GM12891 (cell line): ENCODE data around the gene RNF125.

Source experiments
- POLR2AphosphoS5 ChIP-seq: IDR thresholded peaks from 2 replicates; pipeline ENCODE4 v1.6.1; 2011; ENCODE audit warnings: low read depth, low read length, control low read depth
- SPI1 ChIP-seq: IDR thresholded peaks from 2 replicates; pipeline ENCODE4 v1.6.1; 2011; ENCODE audit warnings: low read depth, low read length, control low read depth

DNA sequence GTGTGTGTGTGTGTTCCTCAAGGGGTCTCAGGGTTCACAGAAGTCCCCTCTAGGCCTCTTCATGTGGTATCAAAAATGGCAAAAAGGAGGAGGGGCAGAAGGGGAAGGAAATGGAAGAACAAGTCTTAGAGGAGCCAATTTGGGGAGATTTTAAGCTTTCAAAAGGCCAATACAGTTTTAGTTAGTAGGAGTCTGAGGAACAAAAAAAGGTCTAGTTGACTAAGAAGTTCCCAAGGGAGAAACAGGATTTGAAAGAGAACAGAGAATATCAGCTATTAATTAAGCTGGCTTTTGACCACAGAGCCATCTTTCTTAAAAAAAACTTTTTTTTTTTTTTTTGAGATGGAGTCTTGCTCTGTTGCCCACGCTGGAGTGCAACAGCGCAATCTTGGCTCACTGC lies 7.1 kb downstream of the RNF125 start:
- TF ChIP-seq SPI1 (no peak), POLR2AphosphoS5 (no peak)
